Activated naive CD8-positive, alpha-beta T cell treated with anti-CD3 and anti-CD28 coated beads for 36 hours (primary cell): Measurements from ENCODE around the gene NAPEPLD. TPM values are rescaled to one million over a fixed set of nuclear protein-coding genes. Genes with fewer than 3 reads are reported as not detected.
"Not testable (repeated sequence)": the region's sequence is repeated elsewhere in the genome, so short reads cannot be mapped to it uniquely, and the experiment has no call there.

Source experiments
- DNase-seq: peaks from one replicate; pipeline ENCODE4 v3.0.0; 2021
- H3K27ac Mint-ChIP-seq: one replicate; pipeline ENCODE4 v1.8.0; 2022; ENCODE audit warnings: mild to moderate bottlenecking, moderate library complexity, mixed read lengths
- H3K27me3 Mint-ChIP-seq: one replicate; pipeline ENCODE4 v1.8.0; 2022; ENCODE audit warnings: mild to moderate bottlenecking, mixed read lengths
- H3K36me3 Mint-ChIP-seq: one replicate; pipeline ENCODE4 v1.8.0; 2021; ENCODE audit warnings: mild to moderate bottlenecking, mixed read lengths
- H3K4me1 Mint-ChIP-seq: one replicate; pipeline ENCODE4 v1.8.0; 2021; ENCODE audit warnings: mixed read lengths
- H3K4me3 Mint-ChIP-seq: one replicate; pipeline ENCODE4 v1.8.0; 2022; ENCODE audit warnings: mild to moderate bottlenecking, moderate library complexity, mixed read lengths
- H3K9me3 Mint-ChIP-seq: one replicate; pipeline ENCODE4 v1.8.0; 2022; ENCODE audit warnings: mixed read lengths
- total RNA-seq, 2 experiments: library from RNA; stranded (reverse); gene quantifications; one replicate each; pipeline ENCODE4 v1.2.3, GENCODE V29; 2021

NAPEPLD gene
- total RNA-seq, 2 experiments from 2014 or later, result 4.1 to 4.9 TPM

- Mint-ChIP-seq H3K27me3 (no peaks in the 10 kb centered on the region), H3K36me3 (peaks cover 21% of the 10 kb centered on the region), H3K4me3 (no peak overlapping the region), H3K4me1 (no peaks in the 10 kb centered on the region), H3K9me3 (no peaks in the 10 kb centered on the region), H3K27ac (no peak overlapping the region)
- no peak for DNase-seq
These were observed 47.4 kb downstream of the NAPEPLD start for GRCh38 chr7:103101543-103101942.

- Mint-ChIP-seq H3K36me3 (peaks cover 23% of the 10 kb centered on the region), H3K4me3 (no peak overlapping the region), H3K9me3 (no peaks in the 10 kb centered on the region), H3K27ac (peak overlapping the region; percentile 51), H3K4me1 (no peaks in the 10 kb centered on the region), H3K27me3 (no peaks in the 10 kb centered on the region)
- DNase-seq, result no peak
These were observed 48.6 kb downstream of the NAPEPLD start for GRCh38 chr7:103100348-103100747.

GRCh38 chr7:103097041-103097440 is 51.9 kb downstream of the NAPEPLD start:
- no peak overlapping the region for H3K4me3 Mint-ChIP-seq
- H3K27me3 Mint-ChIP-seq, result no peaks in the 10 kb centered on the region
- H3K9me3 Mint-ChIP-seq, result no peaks in the 10 kb centered on the region
- no peak overlapping the region for H3K27ac Mint-ChIP-seq
- no peaks in the 10 kb centered on the region for H3K4me1 Mint-ChIP-seq
- DNase-seq, result no peak
- H3K36me3 Mint-ChIP-seq, result peaks cover 29% of the 10 kb centered on the region

GRCh38 chr7:103095558-103095957 is 53.3 kb downstream of the NAPEPLD start:
- H3K36me3 Mint-ChIP-seq, result peaks cover 25% of the 10 kb centered on the region
- not testable (repeated sequence) for H3K9me3 Mint-ChIP-seq, H3K4me1 Mint-ChIP-seq, DNase-seq, H3K27ac Mint-ChIP-seq, H3K27me3 Mint-ChIP-seq, H3K4me3 Mint-ChIP-seq

GRCh38 chr7:103094102-103094501 is 54.8 kb downstream of the NAPEPLD start:
- peaks cover 26% of the 10 kb centered on the region for H3K36me3 Mint-ChIP-seq
- H3K27me3 Mint-ChIP-seq, result no peaks in the 10 kb centered on the region
- no peaks in the 10 kb centered on the region for H3K4me1 Mint-ChIP-seq
- no peaks in the 10 kb centered on the region for H3K9me3 Mint-ChIP-seq
- no peak for DNase-seq
- no peak overlapping the region for H3K4me3 Mint-ChIP-seq
- H3K27ac Mint-ChIP-seq, result no peak overlapping the region

- Mint-ChIP-seq H3K27me3 (no peaks in the 10 kb centered on the region), H3K4me1 (no peaks in the 10 kb centered on the region), H3K4me3 (no peak overlapping the region), H3K9me3 (no peaks in the 10 kb centered on the region), H3K36me3 (peaks cover 29% of the 10 kb centered on the region), H3K27ac (no peak overlapping the region)
- no peak for DNase-seq
These were observed 55.5 kb downstream of the NAPEPLD start for GRCh38 chr7:103093429-103093828.

GRCh38 chr7:103092321-103092720 is 56.6 kb downstream of the NAPEPLD start:
- not testable (repeated sequence) for DNase-seq, H3K4me3 Mint-ChIP-seq, H3K27ac Mint-ChIP-seq, H3K4me1 Mint-ChIP-seq, H3K9me3 Mint-ChIP-seq, H3K27me3 Mint-ChIP-seq
- H3K36me3 Mint-ChIP-seq, result peaks cover 31% of the 10 kb centered on the region

- no peak overlapping the region for H3K4me3 Mint-ChIP-seq
- no peaks in the 10 kb centered on the region for H3K9me3 Mint-ChIP-seq
- no peak overlapping the region for H3K27ac Mint-ChIP-seq
- no peaks in the 10 kb centered on the region for H3K27me3 Mint-ChIP-seq
- DNase-seq, result no peak
- peaks cover 13% of the 10 kb centered on the region for H3K4me1 Mint-ChIP-seq
- H3K36me3 Mint-ChIP-seq, result peaks cover 19% of the 10 kb centered on the region
These were observed 65.7 kb downstream of the NAPEPLD start for GRCh38 chr7:103083210-103083609.

GRCh38 chr7:103082497-103082896 is 66.4 kb downstream of the NAPEPLD start:
- Mint-ChIP-seq H3K4me3 (no peak overlapping the region), H3K4me1 (peaks cover 20% of the 10 kb centered on the region), H3K27ac (no peak overlapping the region), H3K9me3 (no peaks in the 10 kb centered on the region), H3K27me3 (no peaks in the 10 kb centered on the region), H3K36me3 (peaks cover 24% of the 10 kb centered on the region)
- no peak for DNase-seq

- no peak overlapping the region for H3K4me3 Mint-ChIP-seq
- no peak for DNase-seq
These were observed 68.0 kb downstream of the NAPEPLD start for GRCh38 chr7:103080923-103081322.

GRCh38 chr7:103079836-103080235 is 69.1 kb downstream of the NAPEPLD start:
- H3K4me3 Mint-ChIP-seq, result no peak overlapping the region
- DNase-seq, result no peak
- H3K36me3 Mint-ChIP-seq, result peaks cover 23% of the 10 kb centered on the region
- H3K27ac Mint-ChIP-seq, result no peak overlapping the region
- no peaks in the 10 kb centered on the region for H3K27me3 Mint-ChIP-seq
- H3K9me3 Mint-ChIP-seq, result no peaks in the 10 kb centered on the region
- peaks cover 36% of the 10 kb centered on the region for H3K4me1 Mint-ChIP-seq

More at GRCh38 chr7:103080923-103081322, 68.0 kb downstream of the NAPEPLD start:
- no peaks in the 10 kb centered on the region for H3K27me3 Mint-ChIP-seq
- H3K4me1 Mint-ChIP-seq, result peaks cover 34% of the 10 kb centered on the region
- no peaks in the 10 kb centered on the region for H3K9me3 Mint-ChIP-seq
- no peak overlapping the region for H3K27ac Mint-ChIP-seq
- H3K36me3 Mint-ChIP-seq, result peaks cover 23% of the 10 kb centered on the region

GRCh38 chr7:103078226-103078625 is 70.7 kb downstream of the NAPEPLD start:
- Mint-ChIP-seq H3K4me1 (peaks cover 45% of the 10 kb centered on the region), H3K36me3 (peaks cover 17% of the 10 kb centered on the region)
- not testable (repeated sequence) for DNase-seq, H3K27ac Mint-ChIP-seq, H3K4me3 Mint-ChIP-seq, H3K9me3 Mint-ChIP-seq, H3K27me3 Mint-ChIP-seq

GRCh38 chr7:103077318-103077717 is 71.6 kb downstream of the NAPEPLD start:
- no peaks in the 10 kb centered on the region for H3K27me3 Mint-ChIP-seq
- H3K9me3 Mint-ChIP-seq, result no peaks in the 10 kb centered on the region
- H3K4me3 Mint-ChIP-seq, result no peak overlapping the region
- DNase-seq, result no peak
- no peak overlapping the region for H3K27ac Mint-ChIP-seq
- peaks cover 17% of the 10 kb centered on the region for H3K36me3 Mint-ChIP-seq
- peaks cover 45% of the 10 kb centered on the region for H3K4me1 Mint-ChIP-seq

- Mint-ChIP-seq H3K27ac (no peak overlapping the region), H3K4me1 (peaks cover 43% of the 10 kb centered on the region), H3K27me3 (no peaks in the 10 kb centered on the region), H3K9me3 (no peaks in the 10 kb centered on the region), H3K36me3 (peaks cover 17% of the 10 kb centered on the region), H3K4me3 (peak overlapping the region; percentile 95)
- no peak for DNase-seq
These were observed 72.1 kb downstream of the NAPEPLD start for GRCh38 chr7:103076764-103077163.

- peaks cover 40% of the 10 kb centered on the region for H3K4me1 Mint-ChIP-seq
- H3K27me3 Mint-ChIP-seq, result no peaks in the 10 kb centered on the region
- no peaks in the 10 kb centered on the region for H3K9me3 Mint-ChIP-seq
- peak; percentile 85 for DNase-seq
- peak overlapping the region; percentile 95 for H3K4me3 Mint-ChIP-seq
- H3K36me3 Mint-ChIP-seq, result peaks cover 17% of the 10 kb centered on the region
- H3K27ac Mint-ChIP-seq, result peak overlapping the region; percentile 94
These were observed 73.5 kb downstream of the NAPEPLD start for GRCh38 chr7:103075337-103075918.

GRCh38 chr7:103074519-103075336 is 74.2 kb downstream of the NAPEPLD start, which contains the start of the genes ARMC10 and FBXL13:
ARMC10 (plus strand) TSS chr7:103075140; CDS start chr7:103075273, 133 bp downstream.
FBXL13 (minus strand) TSS chr7:103074796.
- H3K4me3 Mint-ChIP-seq, result peak within 1 kb of the TSS; percentile 95
- peaks cover 15% of the 10 kb centered on the region for H3K36me3 Mint-ChIP-seq
- no peaks in the 10 kb centered on the region for H3K27me3 Mint-ChIP-seq
- peak; percentile 90 for DNase-seq
- H3K4me1 Mint-ChIP-seq, result peaks cover 38% of the 10 kb centered on the region
- H3K27ac Mint-ChIP-seq, result peak within 1 kb of the TSS; percentile 94
- H3K9me3 Mint-ChIP-seq, result no peaks in the 10 kb centered on the region
